ENCODE data around the gene MAML3. TPM values are rescaled to one million over a fixed set of nuclear protein-coding genes. Genes with fewer than 3 reads are reported as not detected.

The MAML3 gene
- total RNA-seq, 4 donors from 2014 or later, result 2.4 to 50.5 (median 17.8) TPM

DNA sequence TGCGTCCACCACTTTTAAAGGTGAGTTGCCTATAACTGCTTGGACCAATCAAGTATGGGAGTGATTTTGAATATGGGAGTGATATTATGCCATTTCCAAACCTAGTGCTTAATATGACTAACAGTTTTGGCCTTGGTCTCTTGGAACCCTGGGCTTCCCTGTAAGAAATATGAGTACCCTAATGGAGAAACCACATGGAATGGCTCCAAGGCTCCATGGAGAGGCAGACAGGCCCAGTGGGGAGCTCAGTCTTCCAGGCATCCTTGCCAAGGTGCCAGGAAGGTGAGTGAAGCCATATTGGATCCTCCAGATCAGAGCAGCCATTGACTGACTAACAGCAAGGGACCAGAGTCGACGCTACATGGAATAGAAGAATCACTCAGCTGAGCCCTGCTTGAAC, 53.2 kb downstream of the MAML3 start:
- no peaks in the 10 kb centered on the region for H3K4me1 ChIP-seq
- DNase-seq, result no peak
- H3K4me3 ChIP-seq, result no peak overlapping the region
- H3K36me3 ChIP-seq, result no peaks in the 10 kb centered on the region
- no peak overlapping the region for H3K27ac ChIP-seq
- no peak for TF ChIP-seq POLR2A (IDR thresholded peaks at IDR 0.05)
- TF ChIP-seq, protein P1, sequence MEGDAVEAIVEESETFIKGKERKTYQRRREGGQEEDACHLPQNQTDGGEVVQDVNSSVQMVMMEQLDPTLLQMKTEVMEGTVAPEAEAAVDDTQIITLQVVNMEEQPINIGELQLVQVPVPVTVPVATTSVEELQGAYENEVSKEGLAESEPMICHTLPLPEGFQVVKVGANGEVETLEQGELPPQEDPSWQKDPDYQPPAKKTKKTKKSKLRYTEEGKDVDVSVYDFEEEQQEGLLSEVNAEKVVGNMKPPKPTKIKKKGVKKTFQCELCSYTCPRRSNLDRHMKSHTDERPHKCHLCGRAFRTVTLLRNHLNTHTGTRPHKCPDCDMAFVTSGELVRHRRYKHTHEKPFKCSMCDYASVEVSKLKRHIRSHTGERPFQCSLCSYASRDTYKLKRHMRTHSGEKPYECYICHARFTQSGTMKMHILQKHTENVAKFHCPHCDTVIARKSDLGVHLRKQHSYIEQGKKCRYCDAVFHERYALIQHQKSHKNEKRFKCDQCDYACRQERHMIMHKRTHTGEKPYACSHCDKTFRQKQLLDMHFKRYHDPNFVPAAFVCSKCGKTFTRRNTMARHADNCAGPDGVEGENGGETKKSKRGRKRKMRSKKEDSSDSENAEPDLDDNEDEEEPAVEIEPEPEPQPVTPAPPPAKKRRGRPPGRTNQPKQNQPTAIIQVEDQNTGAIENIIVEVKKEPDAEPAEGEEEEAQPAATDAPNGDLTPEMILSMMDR (IDR thresholded peaks at IDR 0.05), result no peak
- intact Hi-C loops (cut with DNase I; ENCODE audit: low total_unique reads), result no loop called here
- no peaks in the 10 kb centered on the region for H3K9me3 ChIP-seq
- H3K27me3 ChIP-seq, result no peaks in the 10 kb centered on the region

DNA sequence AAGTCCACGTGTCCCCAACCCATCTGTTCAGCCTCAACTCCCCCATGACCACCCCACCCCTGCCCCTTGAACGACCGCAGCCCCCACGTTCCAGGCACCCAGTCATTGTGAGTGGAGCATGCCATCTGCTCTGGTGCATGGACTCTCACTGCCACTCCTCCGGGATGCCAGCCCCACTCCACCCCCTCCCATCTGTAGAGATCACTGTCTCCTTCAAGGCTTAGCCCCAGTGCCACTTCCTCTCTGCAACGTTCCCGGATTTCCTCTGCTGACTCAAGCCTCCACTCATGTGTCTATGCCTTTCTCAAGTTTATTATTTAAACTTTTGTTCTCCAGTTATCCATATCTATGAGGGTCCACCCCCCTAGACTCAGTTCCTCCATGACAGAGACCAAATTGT, 54.0 kb downstream of the MAML3 start:
- no peak overlapping the region for H3K4me3 ChIP-seq
- intact Hi-C loops (cut with DNase I; ENCODE audit: low total_unique reads), result no loop called here
- H3K27me3 ChIP-seq, result no peaks in the 10 kb centered on the region
- H3K9me3 ChIP-seq, result no peaks in the 10 kb centered on the region
- peak overlapping the region; percentile 12 to 42 for H3K27ac ChIP-seq
- DNase-seq, result no peak
- TF ChIP-seq POLR2A (IDR thresholded peaks at IDR 0.05), result no peak
- TF ChIP-seq, protein P1 (IDR thresholded peaks at IDR 0.05), result no peak
- no peaks in the 10 kb centered on the region for H3K36me3 ChIP-seq
- H3K4me1 ChIP-seq, result no peaks in the 10 kb centered on the region

DNA sequence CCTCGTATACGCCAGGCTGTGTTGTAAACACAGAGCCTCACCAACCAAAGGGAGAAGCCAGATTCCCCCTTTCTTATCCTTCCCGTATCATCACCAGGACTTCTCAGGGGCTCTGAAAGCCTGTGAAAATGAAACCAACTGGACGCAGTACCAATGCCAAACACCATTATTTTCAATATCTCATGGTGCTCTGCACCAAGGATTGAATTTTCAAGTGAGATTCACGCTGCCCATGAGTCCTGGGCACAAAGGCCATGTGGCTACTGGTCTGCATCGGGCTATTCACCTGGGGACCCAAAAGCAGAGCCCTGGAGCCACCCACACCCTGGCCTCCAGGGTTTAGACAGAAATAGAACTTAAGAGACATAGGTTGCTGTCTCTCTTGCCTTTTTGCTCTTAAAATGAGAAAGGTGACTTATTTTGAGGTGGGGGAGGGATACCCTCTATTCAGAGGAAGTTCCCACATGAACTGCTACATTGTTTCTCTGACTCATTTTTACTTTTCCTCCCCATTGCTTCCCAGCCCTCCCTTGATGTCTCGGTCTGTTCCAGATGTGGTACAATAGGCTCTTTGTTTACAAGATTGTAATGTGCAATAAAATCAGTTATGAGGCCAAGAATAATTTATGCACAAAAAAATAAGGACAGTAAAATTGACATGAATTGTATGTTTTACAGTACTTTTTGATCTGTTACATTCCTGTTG, 55.4 kb downstream of the MAML3 start:
- DNase-seq, result no peak
- H3K4me1 ChIP-seq, result no peaks in the 10 kb centered on the region
- intact Hi-C loops (cut with DNase I; ENCODE audit: low total_unique reads), result no loop called here
- no peaks in the 10 kb centered on the region for H3K27me3 ChIP-seq
- TF ChIP-seq, protein P1 (IDR thresholded peaks at IDR 0.05), result no peak
- TF ChIP-seq POLR2A (IDR thresholded peaks at IDR 0.05), result no peak
- no peaks in the 10 kb centered on the region for H3K9me3 ChIP-seq
- peak overlapping the region; percentile 71 to 78 for H3K27ac ChIP-seq
- H3K4me3 ChIP-seq, result peak overlapping the region in 1 of 2 donors; percentile 19
- no peaks in the 10 kb centered on the region for H3K36me3 ChIP-seq

DNA sequence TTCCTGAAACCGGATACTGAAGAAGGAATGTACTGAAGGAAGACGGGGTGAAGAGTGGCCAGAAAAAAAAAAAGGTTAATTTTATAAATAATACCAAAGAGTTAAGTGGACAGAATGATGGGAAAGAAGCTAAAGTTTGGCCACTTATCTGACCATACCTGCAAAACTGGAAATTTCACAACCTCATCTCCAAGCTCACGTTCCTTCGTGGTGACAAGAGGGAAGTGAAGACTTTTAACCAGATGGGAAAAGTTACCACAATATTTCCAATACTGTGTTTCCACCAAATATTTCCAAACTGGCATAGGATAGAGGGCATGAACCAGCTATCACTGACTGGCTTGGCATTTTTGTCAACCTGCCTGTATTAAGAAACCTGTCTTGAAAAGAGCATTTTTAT, 56.4 kb downstream of the MAML3 start:
- no peaks in the 10 kb centered on the region for H3K4me1 ChIP-seq
- intact Hi-C loops (cut with DNase I; ENCODE audit: low total_unique reads), result no loop called here

DNA sequence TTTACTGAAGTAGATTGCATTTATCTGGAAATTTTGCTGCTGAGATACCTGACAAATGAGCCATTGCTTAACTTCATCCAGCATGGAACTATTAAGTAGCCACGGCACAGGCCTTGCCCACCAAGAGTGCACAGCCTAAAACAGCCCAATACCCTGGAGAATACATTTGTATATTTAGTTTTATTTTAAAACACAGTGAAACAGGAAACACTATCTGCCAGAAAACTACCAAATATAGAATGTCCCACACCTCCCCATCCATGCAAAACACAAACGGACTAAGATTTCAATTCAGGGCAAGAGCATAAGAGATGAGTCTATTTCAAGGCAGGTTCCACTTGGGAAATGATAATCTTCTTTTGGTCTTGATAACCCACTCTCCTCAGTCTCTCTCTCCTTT, 57.1 kb downstream of the MAML3 start:
- intact Hi-C loops (cut with DNase I; ENCODE audit: low total_unique reads), result no loop called here
- Histone ChIP-seq H3K36me3 (no peaks in the 10 kb centered on the region), H3K27me3 (no peaks in the 10 kb centered on the region), H3K4me1 (no peaks in the 10 kb centered on the region), H3K27ac (peak overlapping the region; percentile 71 to 78), H3K4me3 (no peak overlapping the region), H3K9me3 (no peaks in the 10 kb centered on the region)
- TF ChIP-seq, protein P1 (IDR thresholded peaks at IDR 0.05), result no peak
- no peak for TF ChIP-seq POLR2A (IDR thresholded peaks at IDR 0.05)
- no peak for DNase-seq

More for the DNA sequence above, 56.4 kb downstream of the MAML3 start:
- Histone ChIP-seq H3K9me3 (no peaks in the 10 kb centered on the region), H3K27me3 (no peaks in the 10 kb centered on the region), H3K4me3 (no peak overlapping the region), H3K27ac (peak overlapping the region; percentile 71 to 78), H3K36me3 (no peaks in the 10 kb centered on the region)
- TF ChIP-seq, protein P1 (IDR thresholded peaks at IDR 0.05), result no peak
- no peak for TF ChIP-seq POLR2A (IDR thresholded peaks at IDR 0.05)
- no peak for DNase-seq

Data from uterus (tissue), 4 donors.